Panc1 (cell line): ENCODE data around the gene SLC13A3. TPM values are rescaled to one million over a fixed set of nuclear protein-coding genes. Genes with fewer than 3 reads are reported as not detected.

Experiments
- ATAC-seq: fragments of 200-7000 bp; cut with Tn5 transposase; 2 replicates; pipeline ENCODE4 v1.9.1; 2020; ENCODE audit warnings: mild to moderate bottlenecking, moderate library complexity
- BruUV-seq: library from RNA; stranded (reverse); fragments of 400-500 nt; replicated peaks from 2 replicates; lab custom pipeline; 2021; lab: Mats Ljungman, UMichigan
- CTCF ChIA-PET: fragments of 300-600 bp; sonication (Branson Sonifier 250); formaldehyde crosslinking; loops from one replicate; lab custom pipeline; 2022; ENCODE audit warnings: antibody characterized with exemption; lab: Charles Lee
- POLR2A ChIA-PET: fragments of 300-600 bp; sonication (Branson Sonifier 250); formaldehyde crosslinking; loops from one replicate; lab custom pipeline; 2022; ENCODE audit warnings: antibody characterized with exemption; lab: Charles Lee
- DNase-seq: peaks from one replicate; pipeline ENCODE4 v3.0.0-alpha.2; 2010; ENCODE audit warnings: low read depth, low spot score
- H3K27ac ChIP-seq: 2 replicates; pipeline ENCODE4 v1.5.1; 2011; ENCODE audit warnings: mild to moderate bottlenecking, low read length, inconsistent platforms
- H3K27me3 ChIP-seq: fragments of 200-500 bp; sonication (Bioruptor generic); 2 replicates; pipeline ENCODE4 v1.6.0; 2014; ENCODE audit warnings: low read length, inconsistent platforms; ENCODE audit not compliant: control insufficient read depth, insufficient read depth
- H3K36me3 ChIP-seq: fragments of 200-500 bp; sonication (Bioruptor generic); 2 replicates; pipeline ENCODE4 v1.5.1; 2014; ENCODE audit warnings: inconsistent platforms, mild to moderate bottlenecking, low read length, moderate library complexity; ENCODE audit not compliant: control insufficient read depth, insufficient read depth
- H3K4me1 ChIP-seq: 2 replicates; pipeline ENCODE4 v1.5.1; 2011; ENCODE audit warnings: inconsistent platforms, mild to moderate bottlenecking, low read length, moderate library complexity; ENCODE audit not compliant: control insufficient read depth, insufficient read depth
- H3K4me3 ChIP-seq, 2 experiments: 2 replicates each; pipeline ENCODE4 v1.5.1; 2011 to 2012; ENCODE audit warnings: low read depth in 2 of 2, low read length in 2 of 2, mild to moderate bottlenecking in 2 of 2, inconsistent platforms in 1 of 2, moderate library complexity in 1 of 2
- H3K9me3 ChIP-seq: fragments of 200-500 bp; sonication (Bioruptor generic); 2 replicates; pipeline ENCODE4 v1.5.1; 2014; ENCODE audit warnings: low read depth, mild to moderate bottlenecking, inconsistent platforms, low read length, moderate library complexity; ENCODE audit not compliant: control insufficient read depth, insufficient read depth
- POLR2AphosphoS5 ChIP-seq: IDR thresholded peaks from 2 replicates; pipeline ENCODE4 v1.6.1; 2012; ENCODE audit warnings: mild to moderate bottlenecking, low read depth, low read length, moderate library complexity
- SIN3A ChIP-seq: IDR thresholded peaks from 2 replicates; pipeline ENCODE4 v1.6.1; 2012; ENCODE audit warnings: low read depth, mild to moderate bottlenecking, low read length, moderate library complexity, borderline replicate concordance; ENCODE audit not compliant: insufficient read depth
- TCF7L2 ChIP-seq: IDR thresholded peaks from 2 replicates; pipeline ENCODE4 v1.6.1; 2011; ENCODE audit warnings: mild to moderate bottlenecking, low read depth, low read length, inconsistent platforms
- in situ Hi-C: cut with HindIII; loops from 2 replicates; pipeline ENCODE4 v1.10.0; 2016; ENCODE audit warnings: low sequenced_read_pairs, low pct_unique_long_range_greater_than_20kb
- intact Hi-C: fragments of 100-400 bp; cut with micrococcal nuclease; formaldehyde crosslinking; loops from one replicate; pipeline ENCODE4 v1.10.0; 2022; ENCODE audit not compliant: unreplicated experiment
- total RNA-seq: library from RNA; stranded (reverse); gene quantifications from one replicate; pipeline ENCODE4 v1.2.1, GENCODE V29; 2021; ENCODE audit not compliant: unreplicated experiment
- TF ChIP-seq, protein P1 (sequence below), 2 experiments: IDR thresholded peaks; 2 replicates each; pipeline ENCODE4 v1.6.1; 2011 to 2012; ENCODE audit warnings: low read depth in 2 of 2, control low read depth in 1 of 2, low read length in 1 of 2, mild to moderate bottlenecking in 1 of 2, moderate library complexity in 1 of 2; ENCODE audit not compliant: insufficient read depth in 1 of 2
- TF ChIP-seq, protein P2 (sequence below): fragments of 450-650 bp; IDR thresholded peaks from 2 replicates; pipeline ENCODE4 v1.5.1; 2017; ENCODE audit warnings: mild to moderate bottlenecking

The SLC13A3 gene
- total RNA-seq, 1 experiment from 2014 or later: 0.31 TPM

DNA sequence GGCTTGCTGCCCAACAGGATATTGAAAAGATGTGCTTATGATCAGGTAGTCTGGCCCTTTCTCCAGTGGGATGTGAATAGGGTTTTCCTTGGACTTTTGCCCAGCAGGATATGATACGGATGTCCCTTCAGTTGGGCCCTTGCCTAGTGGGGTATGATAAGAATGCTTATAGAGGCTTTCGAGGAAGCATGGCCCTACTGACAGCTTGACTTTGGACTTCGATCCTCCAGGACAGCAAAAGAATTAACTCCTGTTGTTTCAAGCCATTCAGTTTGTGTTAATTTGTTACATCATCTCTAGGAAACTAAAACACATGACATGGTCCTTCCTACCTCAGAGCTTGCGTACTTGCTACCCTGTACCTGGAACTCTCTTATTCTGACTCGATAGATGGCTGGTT lies 128.2 kb downstream of the SLC13A3 start:
- Histone ChIP-seq H3K9me3 (no peaks in the 10 kb centered on the region), H3K27ac (no peak overlapping the region), H3K4me1 (no peaks in the 10 kb centered on the region), H3K36me3 (no peaks in the 10 kb centered on the region), H3K27me3 (0 out of 2 replicates have a peak, but pooled peaks cover 3% of the 10 kb centered on the region), H3K4me3 (no peak overlapping the region)
- intact Hi-C loops (no loop called here), in situ Hi-C loops (no loop called here)
- POLR2A ChIA-PET: no interaction called here
- CTCF ChIA-PET: no interaction called here
- ATAC-seq (no peak), DNase-seq (no peak)
- TF ChIP-seq SIN3A: no peak
- TF ChIP-seq, protein P1, sequence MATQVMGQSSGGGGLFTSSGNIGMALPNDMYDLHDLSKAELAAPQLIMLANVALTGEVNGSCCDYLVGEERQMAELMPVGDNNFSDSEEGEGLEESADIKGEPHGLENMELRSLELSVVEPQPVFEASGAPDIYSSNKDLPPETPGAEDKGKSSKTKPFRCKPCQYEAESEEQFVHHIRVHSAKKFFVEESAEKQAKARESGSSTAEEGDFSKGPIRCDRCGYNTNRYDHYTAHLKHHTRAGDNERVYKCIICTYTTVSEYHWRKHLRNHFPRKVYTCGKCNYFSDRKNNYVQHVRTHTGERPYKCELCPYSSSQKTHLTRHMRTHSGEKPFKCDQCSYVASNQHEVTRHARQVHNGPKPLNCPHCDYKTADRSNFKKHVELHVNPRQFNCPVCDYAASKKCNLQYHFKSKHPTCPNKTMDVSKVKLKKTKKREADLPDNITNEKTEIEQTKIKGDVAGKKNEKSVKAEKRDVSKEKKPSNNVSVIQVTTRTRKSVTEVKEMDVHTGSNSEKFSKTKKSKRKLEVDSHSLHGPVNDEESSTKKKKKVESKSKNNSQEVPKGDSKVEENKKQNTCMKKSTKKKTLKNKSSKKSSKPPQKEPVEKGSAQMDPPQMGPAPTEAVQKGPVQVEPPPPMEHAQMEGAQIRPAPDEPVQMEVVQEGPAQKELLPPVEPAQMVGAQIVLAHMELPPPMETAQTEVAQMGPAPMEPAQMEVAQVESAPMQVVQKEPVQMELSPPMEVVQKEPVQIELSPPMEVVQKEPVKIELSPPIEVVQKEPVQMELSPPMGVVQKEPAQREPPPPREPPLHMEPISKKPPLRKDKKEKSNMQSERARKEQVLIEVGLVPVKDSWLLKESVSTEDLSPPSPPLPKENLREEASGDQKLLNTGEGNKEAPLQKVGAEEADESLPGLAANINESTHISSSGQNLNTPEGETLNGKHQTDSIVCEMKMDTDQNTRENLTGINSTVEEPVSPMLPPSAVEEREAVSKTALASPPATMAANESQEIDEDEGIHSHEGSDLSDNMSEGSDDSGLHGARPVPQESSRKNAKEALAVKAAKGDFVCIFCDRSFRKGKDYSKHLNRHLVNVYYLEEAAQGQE (IDR thresholded peaks at IDR 0.05; ENCODE audit: insufficient read depth in 1 of 2, low read depth in 2 of 2, low read length in 1 of 2): no peak
- no peak for TF ChIP-seq TCF7L2
- TF ChIP-seq, protein P2, sequence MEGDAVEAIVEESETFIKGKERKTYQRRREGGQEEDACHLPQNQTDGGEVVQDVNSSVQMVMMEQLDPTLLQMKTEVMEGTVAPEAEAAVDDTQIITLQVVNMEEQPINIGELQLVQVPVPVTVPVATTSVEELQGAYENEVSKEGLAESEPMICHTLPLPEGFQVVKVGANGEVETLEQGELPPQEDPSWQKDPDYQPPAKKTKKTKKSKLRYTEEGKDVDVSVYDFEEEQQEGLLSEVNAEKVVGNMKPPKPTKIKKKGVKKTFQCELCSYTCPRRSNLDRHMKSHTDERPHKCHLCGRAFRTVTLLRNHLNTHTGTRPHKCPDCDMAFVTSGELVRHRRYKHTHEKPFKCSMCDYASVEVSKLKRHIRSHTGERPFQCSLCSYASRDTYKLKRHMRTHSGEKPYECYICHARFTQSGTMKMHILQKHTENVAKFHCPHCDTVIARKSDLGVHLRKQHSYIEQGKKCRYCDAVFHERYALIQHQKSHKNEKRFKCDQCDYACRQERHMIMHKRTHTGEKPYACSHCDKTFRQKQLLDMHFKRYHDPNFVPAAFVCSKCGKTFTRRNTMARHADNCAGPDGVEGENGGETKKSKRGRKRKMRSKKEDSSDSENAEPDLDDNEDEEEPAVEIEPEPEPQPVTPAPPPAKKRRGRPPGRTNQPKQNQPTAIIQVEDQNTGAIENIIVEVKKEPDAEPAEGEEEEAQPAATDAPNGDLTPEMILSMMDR: no peak
- no peak for TF ChIP-seq POLR2AphosphoS5
- no TSS peak for BruUV-seq

DNA sequence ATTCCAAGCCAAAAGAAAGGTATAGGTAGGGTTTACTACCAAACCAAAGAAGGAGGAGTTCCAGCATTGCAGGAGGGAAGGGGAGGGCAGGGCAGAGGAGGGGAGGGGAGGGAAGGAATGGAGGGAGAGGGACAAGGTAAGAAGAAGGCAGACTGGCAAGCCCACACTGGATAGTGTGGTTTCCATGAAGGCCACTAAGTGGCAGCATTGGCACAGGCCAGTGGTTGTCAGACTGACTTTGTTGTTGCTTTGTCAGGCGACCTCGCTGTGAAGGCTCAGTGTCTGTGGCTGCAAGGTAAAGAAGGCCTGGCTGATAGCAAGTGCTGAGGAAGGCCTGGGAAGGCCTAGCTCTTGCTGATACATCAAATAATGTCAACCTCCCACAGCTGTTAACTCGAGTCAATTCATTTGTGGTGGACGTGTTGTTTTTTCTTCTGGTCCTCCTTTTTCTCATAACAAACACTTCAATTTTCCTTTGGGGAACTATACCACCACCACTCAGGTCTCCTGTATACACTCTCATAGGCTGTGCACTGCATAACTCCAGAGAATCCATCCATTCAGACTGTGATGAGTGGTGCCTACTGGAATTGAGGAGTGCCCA lies 130.2 kb downstream of the SLC13A3 start:
- ChIA-PET CTCF (interaction anchor here (0.6 kb wide), 1 partner anchor 154 kb away, joined by 8 read pairs; no protein-coding TSS in a partner anchor), POLR2A (no interaction called here)
- in situ Hi-C loops: no loop called here
- H3K36me3 ChIP-seq: no peaks in the 10 kb centered on the region
- H3K4me3 ChIP-seq: no peak overlapping the region
- peaks cover 3% of the 10 kb centered on the region; the same call in 1 of the 2 replicates for H3K27me3 ChIP-seq
- H3K9me3 ChIP-seq: no peaks in the 10 kb centered on the region
- no peaks in the 10 kb centered on the region for H3K4me1 ChIP-seq
- no peak overlapping the region for H3K27ac ChIP-seq
- peak; percentile 20 for DNase-seq
- peak; percentile 92 for ATAC-seq
- no TSS peak for BruUV-seq
- intact Hi-C loops: loop anchor here (2.0 kb wide), 1 partner anchor 160 kb away; no protein-coding TSS in a partner anchor
- TF ChIP-seq, protein P2: peak; percentile 81
- no peak for TF ChIP-seq TCF7L2
- TF ChIP-seq, protein P1 (IDR thresholded peaks at IDR 0.05; ENCODE audit: insufficient read depth in 1 of 2, low read depth in 2 of 2, low read length in 1 of 2): no peak
